BJ (cell line): ENCODE measurements around the gene C17orf113. TPM values are rescaled to one million over a fixed set of nuclear protein-coding genes. Genes with fewer than 3 reads are reported as not detected.

Experiments used
- CTCF ChIA-PET: fragments of 350-600 bp; formaldehyde crosslinking; extraction: SDS; loops from one replicate; lab custom pipeline; 2021; ENCODE audit warnings: antibody characterized with exemption, inconsistent platforms; lab: Yijun Ruan, JAX
- POLR2A ChIA-PET: fragments of 300-600 bp; sonication (Branson Sonifier 250); formaldehyde crosslinking; extraction: SDS; loops from one replicate; lab custom pipeline; 2021; ENCODE audit warnings: antibody characterized with exemption; lab: Charles Lee
- DNase-seq: peaks from one replicate; pipeline ENCODE4 v3.0.0-alpha.2; 2011; ENCODE audit warnings: low read depth
- H3K27me3 ChIP-seq: 2 replicates; pipeline ENCODE4 v1.6.0; 2011; ENCODE audit warnings: low read length; ENCODE audit not compliant: control insufficient read depth, insufficient read depth
- H3K36me3 ChIP-seq: 2 replicates; pipeline ENCODE4 v1.5.1; 2011; ENCODE audit warnings: low read length; ENCODE audit not compliant: control insufficient read depth, insufficient read depth
- H3K4me3 ChIP-seq: 2 replicates; pipeline ENCODE4 v1.5.1; 2011; ENCODE audit warnings: low read depth, mild to moderate bottlenecking, control low read depth, low read length
- CTCF ChIP-seq: IDR thresholded peaks from 2 replicates; pipeline ENCODE4 v1.5.1; 2011; ENCODE audit warnings: low read depth, mild to moderate bottlenecking, control low read depth, inconsistent platforms, low read length, moderate library complexity; ENCODE audit not compliant: insufficient read depth
- polyA plus RNA-seq: library from polyadenylated mRNA; depleted of rRNA; stranded (reverse); fragments of >200 nt; gene quantifications from 2 replicates; pipeline ENCODE4 v1.2.3, GENCODE V29; 2011

Gene C17orf113
- polyA plus RNA-seq, 1 experiment = 0.11 TPM

GRCh38 chr17:42094375-42095069, 44.1 kb upstream of the C17orf113 start:
- no peak for DNase-seq
- no peak overlapping the region for H3K4me3 ChIP-seq
- CTCF ChIA-PET = interaction anchor here (0.6 to 8.4 kb wide), 2 partner anchors 28 to 37 kb away, joined by 3 to 46 read pairs; no protein-coding TSS in a partner anchor
- POLR2A ChIA-PET = no interaction called here
- H3K27me3 ChIP-seq = peaks cover 25% of the 10 kb centered on the region
- TF ChIP-seq CTCF = no peak
- H3K36me3 ChIP-seq = no peaks in the 10 kb centered on the region

- CTCF ChIA-PET = interaction anchor here (0.6 to 2.4 kb wide), 2 partner anchors 25 to 130 kb away, joined by 3 to 10 read pairs; no protein-coding TSS in a partner anchor
- POLR2A ChIA-PET = no interaction called here
- peaks cover 28% of the 10 kb centered on the region for H3K27me3 ChIP-seq
- no peaks in the 10 kb centered on the region for H3K36me3 ChIP-seq
- DNase-seq = no peak
- no peak for TF ChIP-seq CTCF
- no peak overlapping the region for H3K4me3 ChIP-seq
These were observed 42.5 kb upstream of the C17orf113 start for GRCh38 chr17:42092939-42093338.

- no peak for TF ChIP-seq CTCF
- CTCF ChIA-PET = interaction anchor here (0.9 to 2.4 kb wide), 3 partner anchors 10 to 66 kb away, joined by 3 to 10 read pairs (median 9); no protein-coding TSS in a partner anchor
- POLR2A ChIA-PET = no interaction called here
- H3K27me3 ChIP-seq = peaks cover 15% of the 10 kb centered on the region
- H3K4me3 ChIP-seq = no peak overlapping the region
- no peak for DNase-seq
- no peaks in the 10 kb centered on the region for H3K36me3 ChIP-seq
These were observed 40.8 kb upstream of the C17orf113 start for GRCh38 chr17:42090964-42091790.

- Histone ChIP-seq H3K36me3 (no peaks in the 10 kb centered on the region), H3K27me3 (peaks cover 12% of the 10 kb centered on the region), H3K4me3 (no peak overlapping the region)
- no peak for DNase-seq
- CTCF ChIA-PET = interaction anchor here (1.3 to 2.3 kb wide), 2 partner anchors 13 to 21 kb away, joined by 3 to 6 read pairs; no protein-coding TSS in a partner anchor
- POLR2A ChIA-PET = no interaction called here
- no peak for TF ChIP-seq CTCF
These were observed 38.3 kb upstream of the C17orf113 start for GRCh38 chr17:42088736-42089135.
